Activated CD8-positive, alpha-beta memory T cell treated with anti-CD3 and anti-CD28 coated beads, Interleukin-2, amount 50 U/mL, for 24 hours (primary cell): ENCODE data around the gene BLCAP.
"Not testable (repeated sequence)": the region's sequence is repeated elsewhere in the genome, so short reads cannot be mapped to it uniquely, and the experiment has no call there.

ENCODE experiments used
- DNase-seq: peaks from one replicate; pipeline ENCODE4 v3.0.0-alpha.2; 2020; ENCODE audit errors: extremely low read depth

Gene BLCAP

DNA sequence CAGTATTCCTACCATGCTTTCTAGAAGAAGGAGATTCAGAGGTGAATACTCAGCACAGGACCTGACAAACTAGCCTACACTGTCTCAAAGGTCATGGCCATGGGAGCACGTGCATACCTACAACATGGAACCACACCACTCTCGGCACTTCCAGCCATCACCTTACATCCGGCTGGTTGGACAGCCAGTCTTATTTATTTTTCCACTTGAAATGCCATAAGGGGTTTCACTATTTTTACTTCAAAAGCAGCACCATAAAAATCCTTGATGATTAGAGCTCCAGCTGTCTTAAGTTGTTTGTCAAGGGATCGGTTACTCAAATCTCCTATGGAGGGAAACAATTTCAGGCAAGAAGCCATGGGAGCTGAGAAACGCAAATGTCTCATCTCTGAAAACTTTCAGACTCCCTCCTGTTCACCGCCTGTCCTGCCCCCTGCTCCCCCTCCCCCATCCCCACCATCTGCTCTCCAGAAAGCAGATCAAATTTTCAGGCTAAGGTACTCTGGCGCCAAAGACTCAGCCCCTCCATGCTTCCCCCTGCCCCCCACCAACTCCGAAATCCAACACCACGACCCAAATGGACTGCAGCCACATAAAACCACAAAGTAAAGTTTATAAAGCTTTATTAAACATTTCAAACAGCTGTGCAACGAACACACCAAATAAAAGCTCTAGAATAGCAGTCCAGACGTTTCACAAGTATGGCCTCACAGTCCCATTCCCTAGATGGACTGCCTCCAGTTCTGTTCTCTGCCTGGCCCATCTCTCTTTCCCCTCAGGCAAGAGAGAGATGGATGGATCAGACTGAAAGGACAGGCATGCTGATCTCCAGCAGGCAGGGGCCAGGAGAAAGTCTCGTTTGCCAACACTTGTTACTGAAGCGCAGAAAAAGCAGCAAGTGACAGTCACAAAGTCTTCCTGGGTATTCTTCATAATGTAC, 10.6 kb downstream of the BLCAP start:
- DNase-seq = no peak

DNA sequence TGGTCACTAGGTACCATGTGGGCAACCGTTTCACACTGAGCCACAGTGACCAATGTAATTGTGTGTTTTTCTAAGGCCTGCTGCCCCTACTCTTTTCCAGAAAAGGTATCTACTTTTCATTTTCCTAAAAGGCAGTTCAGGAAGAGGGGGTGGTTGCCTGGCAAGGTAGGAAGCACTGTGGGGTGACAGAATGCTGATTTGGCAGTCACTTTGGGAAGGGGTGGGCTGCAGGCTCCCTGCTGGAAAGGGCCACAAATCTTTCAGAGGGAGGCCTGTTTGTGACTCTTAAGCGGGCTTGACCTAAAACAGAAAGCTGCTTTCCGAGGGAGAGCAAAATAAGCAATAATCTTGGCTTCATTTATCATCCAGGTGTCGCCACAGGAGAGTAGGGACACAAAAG, 11.8 kb downstream of the BLCAP start:
- DNase-seq = no peak

- no peak for DNase-seq
Measured at GRCh38 chr20:37513779-37514359, 13.8 kb downstream of the BLCAP start.

DNA sequence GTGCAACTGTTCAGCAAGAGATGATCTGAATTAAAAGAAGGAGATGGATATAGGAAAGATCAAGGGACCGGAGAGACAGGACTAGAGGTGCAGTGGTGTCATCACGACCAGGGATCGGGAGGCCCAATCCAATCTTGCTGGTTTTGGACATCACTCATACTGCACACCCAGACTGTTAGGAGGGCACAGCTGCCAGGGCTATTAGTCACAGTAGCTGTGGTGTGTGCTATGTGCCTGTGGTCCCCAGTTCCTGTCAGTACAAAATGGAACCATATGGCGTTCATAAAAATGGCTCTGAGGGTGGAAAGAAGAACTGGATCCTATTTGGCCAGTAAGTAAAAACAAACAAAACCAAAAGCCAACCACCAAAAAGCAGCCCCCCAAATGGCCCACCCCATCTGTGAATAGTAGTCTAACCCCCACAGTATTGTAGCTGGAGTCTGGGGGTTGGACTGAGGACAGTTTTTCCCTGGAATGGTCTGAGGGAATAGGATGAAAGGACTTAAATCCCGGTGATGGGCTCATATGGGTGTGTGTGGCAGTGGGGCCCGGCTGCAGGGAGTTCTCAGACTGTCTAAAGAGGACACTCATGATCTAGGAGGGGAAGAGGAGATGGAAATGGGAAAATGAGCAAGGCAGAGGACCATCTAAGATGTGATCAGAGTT, 15.9 kb downstream of the BLCAP start:
- DNase-seq = no peak

DNA sequence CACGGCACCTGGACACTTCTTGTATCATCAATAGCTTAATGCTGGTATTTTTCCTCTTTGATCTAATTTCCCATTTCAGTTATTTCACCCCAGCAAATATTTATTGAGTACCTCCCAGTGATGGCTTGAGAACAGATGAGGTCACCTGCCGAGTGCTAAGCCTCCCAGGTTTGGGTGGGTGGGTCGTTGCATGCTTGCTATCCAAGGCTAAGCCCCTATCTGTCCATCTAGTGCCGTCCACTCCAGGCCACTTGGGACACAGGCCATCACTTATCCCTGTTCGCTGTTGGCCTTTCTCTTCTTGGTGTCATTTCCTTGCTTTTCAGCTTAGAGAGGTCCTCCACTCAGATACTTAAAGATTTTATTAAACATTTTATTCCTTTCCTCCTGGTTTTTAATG, 17.4 kb downstream of the BLCAP start:
- DNase-seq = no peak

DNA sequence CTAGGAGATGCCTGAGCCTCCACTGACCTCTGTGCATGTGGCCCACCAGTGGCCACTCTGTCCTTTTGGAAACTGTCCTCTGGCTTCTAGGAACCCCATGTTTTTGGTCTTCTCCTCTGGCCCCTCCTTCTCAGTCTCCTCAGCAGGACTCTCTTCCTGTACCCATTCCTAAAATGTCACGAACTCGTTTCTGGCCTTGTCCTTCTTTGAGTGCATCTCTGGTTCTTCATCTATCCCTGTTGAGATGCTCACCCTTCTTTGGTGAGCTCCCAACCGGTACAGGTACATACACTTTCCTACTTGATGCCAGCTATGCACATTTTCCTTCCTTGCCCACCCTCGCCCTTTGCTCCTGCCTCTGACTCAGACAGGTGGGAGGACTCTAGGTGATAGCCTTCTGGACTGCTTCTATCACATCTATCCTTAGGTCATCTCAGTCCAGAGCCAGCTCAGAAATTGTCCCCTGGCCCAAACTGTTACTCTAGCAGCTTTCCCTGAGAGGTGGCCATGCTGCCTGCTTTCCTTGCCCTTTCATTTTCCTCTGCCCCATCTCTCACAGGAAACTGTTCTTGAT, 21.4 kb downstream of the BLCAP start:
- DNase-seq = no peak

- DNase-seq = no peak
Measured at GRCh38 chr20:37505263-37506151, 22.2 kb downstream of the BLCAP start.

DNA sequence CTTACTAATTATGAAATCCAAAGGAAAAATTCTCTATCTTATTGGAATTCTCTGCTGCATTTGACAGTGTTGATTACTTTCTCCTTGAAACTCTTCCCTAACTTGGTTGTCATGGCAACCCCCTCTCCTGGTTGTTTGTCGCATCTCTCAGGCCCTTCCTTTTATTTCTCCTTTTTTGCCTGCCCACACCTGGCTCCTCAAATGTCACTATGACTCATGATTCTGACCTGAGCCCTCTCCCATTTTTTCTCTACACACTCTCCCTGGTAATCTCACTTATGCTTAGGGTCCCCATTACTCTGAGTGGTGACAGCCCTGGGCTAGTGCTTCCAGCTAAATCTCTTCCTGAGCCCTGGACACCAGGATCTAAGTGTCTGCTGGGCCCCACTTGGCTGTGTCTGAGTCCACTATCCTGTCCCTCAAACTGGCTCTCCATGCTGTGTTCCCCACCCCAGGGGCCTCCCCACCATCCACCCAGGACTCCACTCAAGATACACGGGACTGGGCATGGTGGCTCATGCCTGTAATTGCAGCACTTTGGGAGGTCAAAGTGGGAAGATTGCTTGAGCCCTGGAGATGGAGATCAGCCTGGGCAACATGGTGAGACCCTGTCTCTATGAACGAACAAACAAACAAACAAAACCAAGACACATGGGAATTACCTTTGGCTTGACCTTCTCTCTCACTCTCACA, 23.1 kb downstream of the BLCAP start:
- no peak for DNase-seq

GRCh38 chr20:37503256-37503927, 24.3 kb downstream of the BLCAP start:
- DNase-seq = no peak

DNA sequence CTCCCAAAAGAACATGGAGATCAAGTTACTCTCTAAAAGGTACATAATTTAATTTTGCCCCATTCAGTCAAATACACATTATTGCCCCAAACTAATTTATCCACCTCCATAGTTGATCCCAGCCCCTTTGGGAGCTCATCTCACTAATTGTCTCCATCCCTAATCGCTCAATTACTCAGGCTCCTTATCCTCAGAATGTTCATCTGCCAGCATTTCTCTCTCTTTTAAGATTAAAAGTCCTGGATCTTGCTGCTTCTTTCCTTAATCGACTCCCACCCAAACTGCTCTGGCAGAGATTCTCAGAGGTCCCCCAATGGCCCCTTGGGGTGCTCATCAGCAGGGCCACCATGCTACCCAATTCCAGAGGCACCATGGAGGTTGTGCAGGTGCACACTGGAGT, 25.0 kb downstream of the BLCAP start:
- DNase-seq = no peak

DNA sequence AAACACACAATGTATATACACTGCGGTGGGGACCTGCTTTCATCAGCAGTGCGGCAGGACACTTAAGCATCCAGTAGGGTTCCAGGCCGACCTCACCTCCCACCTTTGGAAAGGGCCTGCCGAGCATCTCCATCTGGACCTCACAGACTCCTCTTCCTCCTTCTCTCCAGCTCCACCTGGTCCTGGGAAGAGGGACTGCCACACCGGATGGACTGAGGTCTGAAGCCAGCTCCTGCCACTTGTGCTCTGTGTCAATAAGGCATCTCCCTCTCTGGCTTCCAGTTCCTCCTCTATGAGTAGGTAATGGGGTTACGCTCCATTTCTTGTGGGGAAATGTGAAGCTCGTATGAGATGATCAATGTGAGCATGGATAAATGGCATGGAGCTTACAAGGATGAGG, 25.7 kb downstream of the BLCAP start:
- DNase-seq = no peak

DNA sequence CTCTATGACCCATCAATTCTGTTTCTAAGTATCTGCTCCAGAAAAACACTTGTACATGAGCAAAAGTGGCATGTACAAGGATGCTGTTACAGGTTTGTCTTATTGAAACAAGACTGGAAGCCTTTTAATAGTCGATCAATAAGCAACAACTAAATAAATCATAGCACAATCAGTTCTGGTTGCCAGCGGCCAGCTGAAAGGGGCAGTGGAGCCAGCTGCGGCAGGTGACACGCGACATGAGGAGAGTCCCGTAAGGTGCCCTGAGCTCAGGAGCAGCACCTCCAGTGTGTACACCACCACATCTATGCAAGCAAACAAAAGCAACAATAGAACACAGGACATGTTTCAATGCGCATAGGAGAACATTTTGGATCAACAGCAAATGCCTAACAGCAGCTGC, 27.4 kb downstream of the BLCAP start:
- DNase-seq = no peak

- no peak for DNase-seq
Measured at GRCh38 chr20:37498066-37498665, 29.5 kb downstream of the BLCAP start.

DNA sequence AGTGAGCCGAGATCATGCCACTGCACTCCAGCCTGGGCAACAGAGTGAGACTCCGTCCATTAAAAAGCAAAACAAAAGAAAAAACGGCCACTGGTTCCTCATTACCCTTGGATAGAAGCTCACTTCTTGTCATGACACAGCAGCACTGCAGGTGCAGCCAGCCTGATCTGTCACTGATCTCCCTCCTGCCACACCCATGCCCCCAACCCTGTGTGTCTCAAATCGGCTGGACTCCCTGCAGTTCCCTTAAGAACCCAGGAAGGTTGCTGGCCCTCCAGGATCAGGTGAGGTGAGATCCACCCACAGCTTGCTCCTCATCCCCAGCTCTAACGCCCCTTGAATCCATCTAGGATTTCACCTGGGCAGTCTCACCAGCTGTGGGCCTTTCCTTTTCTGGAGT, 32.9 kb downstream of the BLCAP start:
- DNase-seq = no peak

DNA sequence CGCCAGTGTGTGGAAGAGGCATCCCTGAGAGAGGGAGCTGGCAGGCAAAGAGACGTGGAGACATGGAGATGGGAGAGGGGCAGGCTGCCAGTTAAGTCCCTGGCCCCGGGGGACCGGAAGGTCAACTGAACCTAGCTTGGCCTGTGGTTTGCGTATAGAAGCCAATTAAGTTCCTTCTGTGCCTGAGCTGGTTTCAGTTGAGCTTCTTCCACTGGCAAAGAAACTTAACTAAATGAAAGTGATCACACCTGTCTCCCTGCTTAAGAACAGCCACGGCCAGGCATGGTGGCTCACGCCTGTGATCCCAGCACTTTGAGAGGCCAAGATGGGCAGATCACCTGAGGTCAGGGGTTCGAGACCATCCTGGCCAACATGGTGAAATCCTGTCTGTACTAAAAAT, 33.4 kb downstream of the BLCAP start:
- no peak for DNase-seq

- no peak for DNase-seq
Measured at GRCh38 chr20:37492945-37493344, 34.7 kb downstream of the BLCAP start.

GRCh38 chr20:37492096-37492625, 35.5 kb downstream of the BLCAP start:
- no peak for DNase-seq

- DNase-seq = no peak
Measured at GRCh38 chr20:37490663-37491350, 36.9 kb downstream of the BLCAP start.

DNA sequence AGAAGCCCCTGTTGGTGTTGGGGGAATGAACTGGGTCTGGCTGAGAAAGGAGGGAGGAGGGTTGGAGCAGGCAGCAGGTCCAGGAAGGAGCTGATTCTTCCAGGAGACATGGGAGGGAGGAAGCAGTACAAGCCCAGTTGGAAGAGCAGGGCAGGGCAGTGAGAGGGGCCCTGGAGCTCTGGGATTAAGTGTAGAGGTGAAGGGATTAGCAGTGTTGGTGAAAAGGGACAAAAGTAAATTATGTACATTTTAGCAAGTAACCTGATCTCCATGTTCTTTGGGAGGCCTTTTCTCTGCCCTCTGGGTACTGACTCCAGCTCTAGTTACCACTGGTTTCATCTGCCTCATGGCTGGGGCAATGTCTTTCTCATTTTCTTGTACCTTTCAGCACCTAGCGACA, 41.5 kb downstream of the BLCAP start:
- not testable (repeated sequence) for DNase-seq
